Measurements from ENCODE around the gene TMEM272. TPM values are rescaled to one million over a fixed set of nuclear protein-coding genes. Genes with fewer than 3 reads are reported as not detected.

Gene TMEM272
- total RNA-seq, 2 donors from 2014 or later = not detected

DNA sequence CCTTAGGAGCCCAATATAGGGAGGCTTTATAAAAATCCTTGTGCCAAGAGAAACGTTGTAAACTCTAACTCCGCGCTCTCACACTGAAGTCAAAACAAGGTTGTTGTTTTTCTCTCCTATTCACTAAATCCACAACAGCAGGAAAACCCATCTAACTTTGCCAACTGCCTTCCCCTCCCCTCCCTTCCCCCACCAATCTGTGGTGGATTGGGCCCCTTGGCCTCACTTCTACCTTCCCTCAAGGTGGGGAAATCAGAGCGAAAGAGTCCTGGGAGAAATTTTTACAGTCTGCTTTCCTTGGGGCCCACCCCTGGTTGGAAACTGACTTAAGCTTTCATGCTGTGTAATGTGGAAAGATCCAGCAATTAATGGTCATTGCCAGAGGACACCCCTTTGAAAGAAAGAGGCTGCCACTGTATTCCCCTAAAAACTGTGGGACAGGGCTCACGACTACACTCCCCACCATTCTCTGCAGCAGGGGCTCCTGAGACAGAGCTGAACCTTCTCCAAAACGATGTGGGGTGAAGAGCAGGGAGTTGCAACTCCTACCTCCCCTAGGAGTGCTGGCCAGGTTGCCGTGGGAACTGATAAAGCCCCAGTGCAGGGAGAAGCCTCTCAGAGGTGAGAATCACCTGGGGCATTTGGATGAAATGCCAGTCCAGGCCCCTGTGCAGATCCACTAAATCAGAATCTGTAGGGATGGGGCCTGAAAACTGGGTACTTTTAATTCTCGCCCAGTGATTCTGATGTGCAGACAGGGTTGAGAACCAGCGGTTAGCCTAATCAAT, 42.2 kb downstream of the TMEM272 start:
- ATAC-seq (no peak), DNase-seq (ENCODE audit: low spot score) (no peak)
- Mint-ChIP-seq H3K27me3 (peaks cover 0 to 2% of the 10 kb centered on the region in 2 donors), H3K36me3 (no peaks in the 10 kb centered on the region), H3K4me1 (ENCODE audit: low read depth in 2 of 2) (peaks cover 25 to 31% of the 10 kb centered on the region in 2 donors), H3K4me3 (peak overlapping the region; percentile 97), H3K27ac (peak overlapping the region; percentile 96 to 97), H3K9me3 (no peaks in the 10 kb centered on the region)

GRCh38 chr13:51801631-51802099, 43.3 kb downstream of the TMEM272 start:
- Mint-ChIP-seq H3K4me1 (ENCODE audit: low read depth in 2 of 2) (peaks cover 25 to 31% of the 10 kb centered on the region in 2 donors), H3K4me3 (peak overlapping the region; percentile 97), H3K27ac (peak overlapping the region; percentile 73 to 96), H3K27me3 (peaks cover 0 to 2% of the 10 kb centered on the region in 2 donors), H3K9me3 (no peaks in the 10 kb centered on the region), H3K36me3 (no peaks in the 10 kb centered on the region)
- DNase-seq (ENCODE audit: low spot score) (no peak), ATAC-seq (no peak)

DNA sequence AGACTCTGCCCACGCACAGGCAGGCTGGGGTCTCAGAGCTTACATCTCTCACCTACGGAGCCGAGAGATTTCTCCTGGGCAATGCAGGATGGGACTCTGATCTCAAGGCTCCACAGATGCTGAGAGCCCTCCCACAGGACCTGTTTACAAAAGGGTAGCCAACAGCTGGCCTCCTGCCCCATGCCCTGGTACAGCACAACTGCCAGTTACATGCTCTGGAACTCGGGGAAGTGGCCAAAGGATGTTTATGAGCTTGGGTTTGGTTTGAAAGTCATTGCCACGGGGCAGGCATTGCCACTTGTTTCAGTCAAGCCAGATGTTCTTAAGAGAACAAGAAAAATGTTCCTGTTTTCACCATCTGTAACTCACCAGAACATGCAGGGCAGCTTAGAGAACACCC, 44.5 kb downstream of the TMEM272 start:
- Mint-ChIP-seq H3K9me3 (no peaks in the 10 kb centered on the region), H3K36me3 (no peaks in the 10 kb centered on the region), H3K27ac (peak overlapping the region in 1 of 2 donors; percentile 2), H3K27me3 (peaks cover 0 to 2% of the 10 kb centered on the region in 2 donors), H3K4me1 (ENCODE audit: low read depth in 2 of 2) (peaks cover 23 to 30% of the 10 kb centered on the region in 2 donors), H3K4me3 (no peak overlapping the region)
- DNase-seq (ENCODE audit: low spot score) = no peak
- ATAC-seq = no peak

DNA sequence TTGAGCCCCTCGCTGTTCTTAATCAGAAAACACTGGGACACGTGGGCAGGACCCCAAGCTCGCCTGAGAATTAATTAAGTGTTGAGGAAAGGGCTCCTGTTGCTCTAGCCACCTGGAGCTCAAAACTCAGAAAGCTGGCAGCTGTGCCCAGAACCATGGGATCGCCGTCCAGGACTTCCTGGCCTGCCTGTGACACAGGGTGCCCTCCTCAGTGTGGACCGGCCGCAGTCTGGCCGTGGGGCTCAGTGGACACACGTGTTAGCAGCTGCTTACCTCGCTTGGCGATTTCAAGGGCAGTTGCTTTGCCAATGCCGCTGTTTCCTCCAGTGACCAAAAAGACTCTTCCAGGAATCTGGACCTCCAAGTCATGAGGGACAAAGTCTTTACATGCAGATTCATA, 45.7 kb downstream of the TMEM272 start:
- no peak overlapping the region for H3K4me3 Mint-ChIP-seq
- peaks cover 11 to 18% of the 10 kb centered on the region in 2 donors for H3K4me1 Mint-ChIP-seq (ENCODE audit: low read depth in 2 of 2)
- ATAC-seq = no peak
- H3K36me3 Mint-ChIP-seq = no peaks in the 10 kb centered on the region
- peaks cover 0 to 2% of the 10 kb centered on the region in 2 donors for H3K27me3 Mint-ChIP-seq
- no peaks in the 10 kb centered on the region for H3K9me3 Mint-ChIP-seq
- H3K27ac Mint-ChIP-seq = no peak overlapping the region
- no peak for DNase-seq (ENCODE audit: low spot score)

- H3K4me1 Mint-ChIP-seq (ENCODE audit: low read depth in 2 of 2) = peaks cover 14 to 20% of the 10 kb centered on the region in 2 donors
- H3K9me3 Mint-ChIP-seq = no peaks in the 10 kb centered on the region
- no peaks in the 10 kb centered on the region for H3K36me3 Mint-ChIP-seq
- ATAC-seq (no peak), DNase-seq (ENCODE audit: low spot score) (no peak)
- no peak overlapping the region for H3K4me3 Mint-ChIP-seq
- H3K27me3 Mint-ChIP-seq = peaks cover 0 to 2% of the 10 kb centered on the region in 2 donors
- H3K27ac Mint-ChIP-seq = no peak overlapping the region
Observed at GRCh38 chr13:51797664-51798488, 47.1 kb downstream of the TMEM272 start.

DNA sequence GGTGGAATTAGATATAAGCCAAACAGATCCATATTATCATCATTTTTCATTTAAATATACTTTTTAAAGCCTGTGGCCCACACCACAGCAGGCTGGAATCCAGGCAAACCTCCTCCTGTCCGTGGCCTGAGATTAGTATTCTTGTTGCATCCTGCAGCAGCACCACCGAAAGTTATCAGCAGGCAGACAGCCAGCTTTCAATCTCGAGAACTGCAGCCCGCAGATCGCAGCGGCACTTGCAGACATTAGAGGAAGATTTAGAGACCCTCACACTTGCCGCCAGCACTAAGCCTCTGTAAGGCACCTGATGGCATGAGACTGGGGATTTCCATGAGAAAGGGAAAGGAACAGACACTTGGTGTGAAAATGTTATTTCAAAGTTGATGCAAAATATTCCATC, 48.4 kb downstream of the TMEM272 start:
- no peak overlapping the region for H3K27ac Mint-ChIP-seq
- no peaks in the 10 kb centered on the region for H3K9me3 Mint-ChIP-seq
- ATAC-seq (no peak), DNase-seq (ENCODE audit: low spot score) (no peak)
- H3K36me3 Mint-ChIP-seq = no peaks in the 10 kb centered on the region
- H3K27me3 Mint-ChIP-seq = peaks cover 0 to 2% of the 10 kb centered on the region in 2 donors
- H3K4me3 Mint-ChIP-seq = no peak overlapping the region
- peaks cover 9 to 11% of the 10 kb centered on the region in 2 donors for H3K4me1 Mint-ChIP-seq (ENCODE audit: low read depth in 2 of 2)

DNA sequence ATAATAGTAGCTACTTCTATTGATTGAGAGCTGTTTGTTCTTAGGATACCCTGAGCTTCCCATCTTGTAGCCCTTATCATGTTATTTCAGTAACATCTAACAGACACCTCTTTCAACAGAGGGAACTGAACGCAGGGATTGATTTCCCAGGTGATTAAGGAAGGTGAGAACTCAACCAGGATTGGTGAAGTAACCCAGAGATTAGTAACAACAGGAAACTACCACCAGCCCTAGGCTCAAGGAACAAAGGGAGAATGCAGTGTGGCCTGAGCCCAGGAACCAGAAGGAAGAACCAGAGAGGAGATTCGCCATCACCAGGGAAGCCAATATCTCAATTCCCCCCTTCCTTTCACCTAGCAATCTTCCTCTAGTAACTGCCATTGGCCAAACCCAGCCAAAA, 49.6 kb downstream of the TMEM272 start:
- Mint-ChIP-seq H3K9me3 (no peaks in the 10 kb centered on the region), H3K4me1 (ENCODE audit: low read depth in 2 of 2) (peaks cover 9 to 10% of the 10 kb centered on the region in 2 donors), H3K27me3 (peaks cover 0 to 2% of the 10 kb centered on the region in 2 donors), H3K4me3 (no peak overlapping the region), H3K36me3 (no peaks in the 10 kb centered on the region), H3K27ac (no peak overlapping the region)
- DNase-seq (ENCODE audit: low spot score) (no peak), ATAC-seq (no peak)

- Mint-ChIP-seq H3K4me3 (no peak overlapping the region), H3K27ac (no peak overlapping the region), H3K9me3 (no peaks in the 10 kb centered on the region), H3K27me3 (peaks cover 0 to 2% of the 10 kb centered on the region in 2 donors), H3K4me1 (ENCODE audit: low read depth in 2 of 2) (peaks cover 9 to 10% of the 10 kb centered on the region in 2 donors), H3K36me3 (no peaks in the 10 kb centered on the region)
- ATAC-seq (no peak), DNase-seq (ENCODE audit: low spot score) (no peak)
Observed at GRCh38 chr13:51794964-51795363, 50.0 kb downstream of the TMEM272 start.

- no peaks in the 10 kb centered on the region for H3K36me3 Mint-ChIP-seq
- no peaks in the 10 kb centered on the region for H3K27me3 Mint-ChIP-seq
- peak overlapping the region; percentile 37 to 61 for H3K27ac Mint-ChIP-seq
- H3K4me3 Mint-ChIP-seq = no peak overlapping the region
- no peak for DNase-seq (ENCODE audit: low spot score)
- peak; percentile 61 to 75 for ATAC-seq
- peaks cover 9 to 10% of the 10 kb centered on the region in 2 donors for H3K4me1 Mint-ChIP-seq (ENCODE audit: low read depth in 2 of 2)
- H3K9me3 Mint-ChIP-seq = no peaks in the 10 kb centered on the region
Observed at GRCh38 chr13:51793570-51794271, 51.3 kb downstream of the TMEM272 start.

GRCh38 chr13:51786425-51787265, 58.3 kb downstream of the TMEM272 start:
- ATAC-seq (no peak), DNase-seq (ENCODE audit: low spot score) (no peak)
- H3K4me3 Mint-ChIP-seq = no peak overlapping the region
- H3K9me3 Mint-ChIP-seq = no peaks in the 10 kb centered on the region
- no peaks in the 10 kb centered on the region for H3K27me3 Mint-ChIP-seq
- H3K36me3 Mint-ChIP-seq = no peaks in the 10 kb centered on the region
- no peak overlapping the region for H3K27ac Mint-ChIP-seq
- H3K4me1 Mint-ChIP-seq (ENCODE audit: low read depth in 2 of 2) = peaks cover 0 to under 1% of the 10 kb centered on the region in 2 donors

DNA sequence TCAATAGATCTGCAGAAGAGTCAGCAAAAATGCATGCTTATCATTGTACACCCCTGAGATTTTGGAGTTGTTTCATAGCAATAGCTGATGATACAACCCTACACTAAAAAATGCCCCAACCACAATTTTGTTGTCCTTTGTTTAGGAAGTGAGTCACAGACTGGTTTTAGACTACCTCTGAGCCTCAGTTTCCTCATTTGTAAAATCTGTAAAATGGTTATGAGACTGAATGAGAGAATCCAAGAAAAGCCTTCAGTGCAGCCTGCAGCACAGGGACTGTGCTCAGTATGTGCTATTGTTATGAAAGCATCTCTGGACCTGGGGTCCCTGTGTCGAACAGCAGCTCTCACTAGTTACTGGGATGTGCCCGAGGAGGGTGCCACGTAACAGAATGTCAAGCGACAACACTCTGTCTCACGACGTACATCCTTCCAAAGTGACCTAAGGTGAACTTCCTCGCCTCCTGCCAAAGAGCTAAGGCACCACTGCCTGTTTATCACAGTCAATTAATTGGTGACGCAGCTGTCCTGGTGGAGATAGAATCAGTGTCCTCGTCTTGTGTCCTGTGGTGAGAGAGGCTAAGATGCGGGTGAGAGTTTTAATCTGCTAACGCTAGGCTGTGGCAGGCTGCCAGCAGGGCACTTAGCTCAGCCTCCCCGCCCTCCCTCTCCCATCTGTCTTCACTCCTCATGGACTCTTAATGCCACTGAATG, 59.1 kb downstream of the TMEM272 start:
- DNase-seq (ENCODE audit: low spot score) = no peak
- Mint-ChIP-seq H3K27me3 (no peaks in the 10 kb centered on the region), H3K9me3 (no peaks in the 10 kb centered on the region), H3K4me1 (ENCODE audit: low read depth in 2 of 2) (peaks cover 0 to 3% of the 10 kb centered on the region in 2 donors), H3K36me3 (no peaks in the 10 kb centered on the region), H3K27ac (no peak overlapping the region), H3K4me3 (no peak overlapping the region)
- peak in 1 of 2 donors; percentile 9 for ATAC-seq

- H3K27me3 Mint-ChIP-seq = no peaks in the 10 kb centered on the region
- H3K27ac Mint-ChIP-seq = no peak overlapping the region
- ATAC-seq (no peak), DNase-seq (ENCODE audit: low spot score) (no peak)
- peaks cover 0 to 5% of the 10 kb centered on the region in 2 donors for H3K4me1 Mint-ChIP-seq (ENCODE audit: low read depth in 2 of 2)
- H3K36me3 Mint-ChIP-seq = no peaks in the 10 kb centered on the region
- no peaks in the 10 kb centered on the region for H3K9me3 Mint-ChIP-seq
- H3K4me3 Mint-ChIP-seq = no peak overlapping the region
Observed at GRCh38 chr13:51784097-51784496, 60.9 kb downstream of the TMEM272 start.
